ENCODE measurements around the gene CCDC8.
A peak's percentile ranks its signal among the peaks of the same experiment; 100 is the strongest.
"Not testable (repeated sequence)": the region's sequence is repeated elsewhere in the genome, so short reads cannot be mapped to it uniquely, and the experiment has no call there.

The CCDC8 gene

GRCh38 chr19:46383171-46383815 lies 30.1 kb downstream of the CCDC8 start:
- peak; percentile 29 for DNase-seq (ENCODE audit: low spot score)

- no peak for DNase-seq (ENCODE audit: low spot score)
Measured at GRCh38 chr19:46381756-46382345, 31.5 kb downstream of the CCDC8 start.

GRCh38 chr19:46381346-46381745 lies 32.0 kb downstream of the CCDC8 start:
- DNase-seq (ENCODE audit: low spot score): no peak

GRCh38 chr19:46380690-46381089 lies 32.7 kb downstream of the CCDC8 start:
- DNase-seq (ENCODE audit: low spot score): no peak

- DNase-seq (ENCODE audit: low spot score): no peak
Measured at GRCh38 chr19:46378268-46378667, 35.1 kb downstream of the CCDC8 start.

GRCh38 chr19:46376241-46377153 lies 36.9 kb downstream of the CCDC8 start:
- no peak for DNase-seq (ENCODE audit: low spot score)

GRCh38 chr19:46375476-46376067 lies 37.8 kb downstream of the CCDC8 start:
- DNase-seq (ENCODE audit: low spot score): not testable (repeated sequence)

- DNase-seq (ENCODE audit: low spot score): no peak
Measured at GRCh38 chr19:46374536-46375475, 38.6 kb downstream of the CCDC8 start.

GRCh38 chr19:46373491-46374359 lies 39.6 kb downstream of the CCDC8 start:
- DNase-seq (ENCODE audit: low spot score): peak; percentile 62

GRCh38 chr19:46372901-46373490 lies 40.4 kb downstream of the CCDC8 start:
- no peak for DNase-seq (ENCODE audit: low spot score)

- DNase-seq (ENCODE audit: low spot score): no peak
Measured at GRCh38 chr19:46371371-46371901, 41.9 kb downstream of the CCDC8 start.

GRCh38 chr19:46369817-46370216 lies 43.5 kb downstream of the CCDC8 start:
- DNase-seq (ENCODE audit: low spot score): no peak

GRCh38 chr19:46368116-46368515 lies 45.2 kb downstream of the CCDC8 start:
- no peak for DNase-seq (ENCODE audit: low spot score)

GRCh38 chr19:46367426-46367825 lies 45.9 kb downstream of the CCDC8 start:
- no peak for DNase-seq (ENCODE audit: low spot score)

GRCh38 chr19:46366620-46367292 lies 46.6 kb downstream of the CCDC8 start:
- no peak for DNase-seq (ENCODE audit: low spot score)

- DNase-seq (ENCODE audit: low spot score): no peak
Measured at GRCh38 chr19:46365561-46365960, 47.8 kb downstream of the CCDC8 start.

- no peak for DNase-seq (ENCODE audit: low spot score)
Measured at GRCh38 chr19:46364359-46364758, 49.0 kb downstream of the CCDC8 start.

- DNase-seq (ENCODE audit: low spot score): no peak
Measured at GRCh38 chr19:46361915-46362314, 51.4 kb downstream of the CCDC8 start.
